ENCODE results near the gene ALDH9A1.
A peak's percentile ranks its signal among the peaks of the same experiment; 100 is the strongest.

ALDH9A1 gene

GRCh38 chr1:165647517-165647916, 50.8 kb downstream of the ALDH9A1 start:
- Histone ChIP-seq H3K79me1 (ENCODE audit: low read length) (no peaks in the 10 kb centered on the region), H3K27ac (ENCODE audit: low read depth, low read length) (no peak overlapping the region), H2BK120ac (ENCODE audit: insufficient read depth, low read length, poor library complexity) (no peak overlapping the region), H3K4me2 (ENCODE audit: low read length) (no peak overlapping the region), H2BK12ac (ENCODE audit: low read length) (no peak overlapping the region), H2BK5ac (ENCODE audit: low read depth, low read length, poor library complexity) (no peak overlapping the region), H3K36me3 (ENCODE audit: control insufficient read depth in 1 of 2, insufficient read depth in 2 of 2, low read length in 2 of 2) (peaks cover 9 to 12% of the 10 kb centered on the region in 2 experiments), H2AFZ (ENCODE audit: insufficient read depth, low read length, poor library complexity) (no peak overlapping the region), H3K18ac (ENCODE audit: low read length) (no peak overlapping the region), H4K91ac (ENCODE audit: low read depth, low read length) (no peak overlapping the region), H4K8ac (ENCODE audit: low read depth, low read length) (no peak overlapping the region), H3K27me3 (ENCODE audit: insufficient read depth, low read length) (no peaks in the 10 kb centered on the region), H3K4me3 (ENCODE audit: low read depth, low read length) (no peak overlapping the region), H3K9ac (ENCODE audit: low read length) (no peak overlapping the region), H3K79me2 (ENCODE audit: control insufficient read depth, insufficient read depth, low read length, poor library complexity) (no peaks in the 10 kb centered on the region), H3K23ac (ENCODE audit: low read length) (no peak overlapping the region), H3K4ac (ENCODE audit: low read depth, low read length) (no peak overlapping the region), H3K14ac (ENCODE audit: low read length) (no peak overlapping the region), H2AK5ac (ENCODE audit: low read length) (no peak overlapping the region), H4K12ac (ENCODE audit: low read depth, low read length) (no peak overlapping the region), H3K9me3 (ENCODE audit: insufficient read depth, low read depth, low read length) (peaks cover 2% of the 10 kb centered on the region), H3K4me1 (ENCODE audit: control insufficient read depth in 1 of 2, insufficient read depth in 2 of 2, low read length in 2 of 2) (peaks cover 0 to 3% of the 10 kb centered on the region in 2 experiments)
- no peak for DNase-seq

DNA sequence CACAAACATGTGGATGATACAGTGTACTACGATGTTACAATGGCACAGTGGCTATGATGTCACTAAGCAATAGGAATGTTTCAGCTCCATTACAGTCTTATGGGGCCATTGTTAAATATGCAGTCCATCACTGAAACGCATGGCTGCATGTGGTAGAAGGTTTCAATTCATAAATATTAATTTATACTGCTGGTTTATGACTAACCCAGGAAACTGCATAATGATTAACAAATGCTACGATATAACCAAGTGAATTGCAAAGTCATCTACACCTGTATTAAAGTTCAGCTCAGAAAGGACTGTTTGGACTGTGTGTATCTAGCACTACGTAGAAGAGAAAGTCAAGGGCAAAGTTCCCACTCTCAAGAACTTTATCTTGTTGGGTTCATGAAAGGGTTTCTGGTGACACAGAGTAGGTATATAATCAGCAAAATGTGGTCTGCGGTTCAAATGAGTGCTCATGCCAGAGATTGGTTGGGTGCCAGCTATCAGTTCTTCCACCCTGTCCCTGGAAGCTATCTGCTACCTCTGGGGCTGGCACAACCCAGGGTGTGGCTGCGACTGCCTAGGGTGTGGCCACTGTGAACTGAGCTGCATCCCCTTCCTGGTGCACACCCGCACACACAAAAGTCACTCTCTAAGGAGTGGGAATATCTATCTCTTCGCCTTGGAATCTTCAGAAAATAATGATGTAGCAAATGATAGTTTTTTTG, 52.6 kb downstream of the ALDH9A1 start:
- Histone ChIP-seq H2AFZ (ENCODE audit: insufficient read depth, low read length, poor library complexity) (no peak overlapping the region), H3K4me2 (ENCODE audit: low read length) (no peak overlapping the region), H3K36me3 (ENCODE audit: control insufficient read depth in 1 of 2, insufficient read depth in 2 of 2, low read length in 2 of 2) (peaks cover 5 to 6% of the 10 kb centered on the region in 2 experiments), H3K27ac (ENCODE audit: low read depth, low read length) (no peak overlapping the region), H2BK5ac (ENCODE audit: low read depth, low read length, poor library complexity) (no peak overlapping the region), H3K14ac (ENCODE audit: low read length) (no peak overlapping the region), H2BK12ac (ENCODE audit: low read length) (no peak overlapping the region), H3K23ac (ENCODE audit: low read length) (no peak overlapping the region), H4K12ac (ENCODE audit: low read depth, low read length) (no peak overlapping the region), H3K79me1 (ENCODE audit: low read length) (peaks cover under 1% of the 10 kb centered on the region), H3K9ac (ENCODE audit: low read length) (no peak overlapping the region), H4K91ac (ENCODE audit: low read depth, low read length) (no peak overlapping the region), H3K27me3 (ENCODE audit: insufficient read depth, low read length) (no peaks in the 10 kb centered on the region), H2BK120ac (ENCODE audit: insufficient read depth, low read length, poor library complexity) (no peak overlapping the region), H3K4ac (ENCODE audit: low read depth, low read length) (no peak overlapping the region), H3K79me2 (ENCODE audit: control insufficient read depth, insufficient read depth, low read length, poor library complexity) (no peaks in the 10 kb centered on the region), H3K4me3 (ENCODE audit: low read depth, low read length) (no peak overlapping the region), H3K4me1 (ENCODE audit: control insufficient read depth in 1 of 2, insufficient read depth in 2 of 2, low read length in 2 of 2) (peaks cover 4 to 6% of the 10 kb centered on the region in 2 experiments), H3K9me3 (ENCODE audit: insufficient read depth, low read depth, low read length) (peaks cover 2% of the 10 kb centered on the region), H3K18ac (ENCODE audit: low read length) (no peak overlapping the region), H4K8ac (ENCODE audit: low read depth, low read length) (no peak overlapping the region), H2AK5ac (ENCODE audit: low read length) (no peak overlapping the region)
- DNase-seq, result no peak
- WGBS (ENCODE audit: extremely low coverage, insufficient coverage, insufficient read length), result no CpG with 5 or more reads among the region's 8 CpGs

GRCh38 chr1:165644064-165644735, 54.2 kb downstream of the ALDH9A1 start:
- no peak overlapping the region for H4K91ac ChIP-seq (ENCODE audit: low read depth, low read length)
- H2BK5ac ChIP-seq (ENCODE audit: low read depth, low read length, poor library complexity), result no peak overlapping the region
- H3K27me3 ChIP-seq (ENCODE audit: insufficient read depth, low read length), result no peaks in the 10 kb centered on the region
- peaks cover 3% of the 10 kb centered on the region for H3K79me1 ChIP-seq (ENCODE audit: low read length)
- H2AK5ac ChIP-seq (ENCODE audit: low read length), result no peak overlapping the region
- no peak overlapping the region for H3K23ac ChIP-seq (ENCODE audit: low read length)
- no peak overlapping the region for H3K4me3 ChIP-seq (ENCODE audit: low read depth, low read length)
- H4K8ac ChIP-seq (ENCODE audit: low read depth, low read length), result no peak overlapping the region
- H3K36me3 ChIP-seq (ENCODE audit: control insufficient read depth in 1 of 2, insufficient read depth in 2 of 2, low read length in 2 of 2), result peaks cover 4 to 8% of the 10 kb centered on the region in 2 experiments
- peaks cover 2% of the 10 kb centered on the region for H3K79me2 ChIP-seq (ENCODE audit: control insufficient read depth, insufficient read depth, low read length, poor library complexity)
- peak in 1 of 2 donors; percentile 39 for DNase-seq
- no peak overlapping the region for H4K12ac ChIP-seq (ENCODE audit: low read depth, low read length)
- no peak overlapping the region for H2AFZ ChIP-seq (ENCODE audit: insufficient read depth, low read length, poor library complexity)
- H3K9ac ChIP-seq (ENCODE audit: low read length), result no peak overlapping the region
- H3K4ac ChIP-seq (ENCODE audit: low read depth, low read length), result no peak overlapping the region
- H2BK120ac ChIP-seq (ENCODE audit: insufficient read depth, low read length, poor library complexity), result no peak overlapping the region
- H2BK12ac ChIP-seq (ENCODE audit: low read length), result no peak overlapping the region
- no CpG with 5 or more reads among the region's 2 CpGs for WGBS (ENCODE audit: extremely low coverage, insufficient coverage, insufficient read length)
- no peak overlapping the region for H3K14ac ChIP-seq (ENCODE audit: low read length)
- H3K18ac ChIP-seq (ENCODE audit: low read length), result no peak overlapping the region
- H3K9me3 ChIP-seq (ENCODE audit: insufficient read depth, low read depth, low read length), result peaks cover 2% of the 10 kb centered on the region
- H3K4me2 ChIP-seq (ENCODE audit: low read length), result no peak overlapping the region
- no peak overlapping the region for H3K27ac ChIP-seq (ENCODE audit: low read depth, low read length)
- peaks cover 6 to 9% of the 10 kb centered on the region in 2 experiments for H3K4me1 ChIP-seq (ENCODE audit: control insufficient read depth in 1 of 2, insufficient read depth in 2 of 2, low read length in 2 of 2)

DNA sequence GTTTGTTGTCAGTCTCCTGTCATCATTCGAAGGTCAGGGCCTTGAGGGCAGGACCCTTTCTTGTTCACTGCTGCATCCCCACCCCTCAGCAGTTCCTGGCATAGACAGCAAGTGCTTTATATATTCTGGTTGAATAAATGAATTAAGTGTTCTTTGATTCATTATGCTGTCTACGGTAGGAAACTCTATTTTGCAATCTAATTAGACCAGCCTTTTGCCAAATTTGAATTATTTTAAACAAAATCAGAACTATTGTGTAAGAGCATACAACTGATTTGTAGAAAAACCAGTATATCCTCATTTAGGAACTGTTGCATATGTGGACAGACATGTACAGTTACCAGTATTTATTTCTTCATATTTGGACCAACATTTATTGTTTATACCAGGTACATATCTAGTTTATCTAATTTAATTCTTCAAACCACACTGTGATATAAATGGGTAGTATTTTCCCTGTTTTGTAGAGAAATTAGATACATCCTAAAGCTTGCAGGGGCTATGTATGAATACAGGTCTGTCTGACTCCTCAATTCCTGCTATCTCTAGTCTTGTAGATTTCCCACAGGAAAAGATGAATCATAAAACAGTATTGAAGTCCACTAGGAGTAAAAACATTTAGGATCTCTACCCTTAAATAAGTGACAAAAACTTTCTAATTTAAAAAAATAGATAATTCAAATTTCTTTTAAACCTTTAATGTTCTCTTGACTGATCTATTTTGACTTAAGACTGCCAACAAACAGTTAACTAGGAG, 57.0 kb downstream of the ALDH9A1 start:
- Histone ChIP-seq H3K36me3 (ENCODE audit: control insufficient read depth in 1 of 2, insufficient read depth in 2 of 2, low read length in 2 of 2) (peaks cover 5 to 8% of the 10 kb centered on the region in 2 experiments), H3K79me1 (ENCODE audit: low read length) (peaks cover 5% of the 10 kb centered on the region), H3K9ac (ENCODE audit: low read length) (no peak overlapping the region), H4K91ac (ENCODE audit: low read depth, low read length) (no peak overlapping the region), H3K4me3 (ENCODE audit: low read depth, low read length) (no peak overlapping the region), H4K8ac (ENCODE audit: low read depth, low read length) (no peak overlapping the region), H2AK5ac (ENCODE audit: low read length) (no peak overlapping the region), H3K9me3 (ENCODE audit: insufficient read depth, low read depth, low read length) (no peaks in the 10 kb centered on the region), H3K27ac (ENCODE audit: low read depth, low read length) (no peak overlapping the region), H3K4me2 (ENCODE audit: low read length) (no peak overlapping the region), H3K4ac (ENCODE audit: low read depth, low read length) (no peak overlapping the region), H3K14ac (ENCODE audit: low read length) (no peak overlapping the region), H2BK5ac (ENCODE audit: low read depth, low read length, poor library complexity) (no peak overlapping the region), H2AFZ (ENCODE audit: insufficient read depth, low read length, poor library complexity) (no peak overlapping the region), H4K12ac (ENCODE audit: low read depth, low read length) (no peak overlapping the region), H2BK120ac (ENCODE audit: insufficient read depth, low read length, poor library complexity) (no peak overlapping the region), H3K23ac (ENCODE audit: low read length) (no peak overlapping the region), H3K4me1 (ENCODE audit: control insufficient read depth in 1 of 2, insufficient read depth in 2 of 2, low read length in 2 of 2) (peaks cover 9 to 16% of the 10 kb centered on the region in 2 experiments), H2BK12ac (ENCODE audit: low read length) (no peak overlapping the region), H3K79me2 (ENCODE audit: control insufficient read depth, insufficient read depth, low read length, poor library complexity) (peaks cover 4% of the 10 kb centered on the region), H3K27me3 (ENCODE audit: insufficient read depth, low read length) (no peaks in the 10 kb centered on the region), H3K18ac (ENCODE audit: low read length) (no peak overlapping the region)
- no CpG with 5 or more reads among the region's 2 CpGs for WGBS (ENCODE audit: extremely low coverage, insufficient coverage, insufficient read length)
- DNase-seq, result peak in 1 of 2 donors; percentile 72

Measured in trophoblast cell (in vitro differentiated cells and primary cell).